Liver (tissue), 5 donors: ENCODE results near the gene NXPE4. TPM values are rescaled to one million over a fixed set of nuclear protein-coding genes. Genes with fewer than 3 reads are reported as not detected.

Source experiments
- polyA plus RNA-seq, 2 donors: library from polyadenylated mRNA; stranded (reverse) in 1 of 2; unstranded in 1 of 2; fragments of 200-250 nt in 1 of 2; fragments of >200 nt in 1 of 2; fragmentation: Nextera tagmentation in 1 of 2; extraction: Ambion mirVana in 1 of 2; gene quantifications; one replicate each; pipeline versions ENCODE4 v1.2.1 to v1.2.3, GENCODE V29; 2013 to 2015
- small RNA-seq: library from RNA; depleted of rRNA; stranded (forward); fragments of <200 nt; gene quantifications from one replicate; pipeline ENCODE3, GENCODE V24; 2014
- total RNA-seq, 2 donors: library from RNA; depleted of rRNA; stranded (reverse); fragments of >200 nt; gene quantifications; one replicate each; pipeline ENCODE4 v1.2.3, GENCODE V29; 2014
- donor health status: healthy.
- donor health status: healthy.
- donor health status: healthy.

Gene NXPE4
- total and polyA plus RNA-seq, 4 donors = not detected

Small RNA genes lying within 50 kb of the gene (small RNA-seq; reads per million reads assigned to genes)
- gene RF01210 = not detected

Other genes with a start within 250 kb of the NXPE4 start
- 1 to 10 TPM; 7.1 to 8.0 TPM for gene C11orf71, start 195.3 kb downstream of the NXPE4 start, total RNA-seq
- gene C11orf71, start 195.3 kb downstream of the NXPE4 start, polyA plus RNA-seq = 10 to 100 TPM in 1 of 2 donors, 1 to 10 TPM in 1; 7.8 to 22.3 TPM
- gene RBM7, start 195.1 kb downstream of the NXPE4 start, total RNA-seq = 10 to 100 TPM; 16.0 to 23.0 TPM
- gene RBM7, start 195.1 kb downstream of the NXPE4 start, polyA plus RNA-seq = 10 to 100 TPM; 11.1 to 11.9 TPM
- gene REXO2, start 156.3 kb downstream of the NXPE4 start, total RNA-seq = 10 to 100 TPM; 25.9 to 51.7 TPM
- 10 to 100 TPM; 36.0 to 42.8 TPM for gene REXO2, start 156.3 kb downstream of the NXPE4 start, polyA plus RNA-seq
- gene NXPE1, start 35.9 kb downstream of the NXPE4 start, total RNA-seq = not detected
- gene NXPE1, start 35.9 kb downstream of the NXPE4 start, polyA plus RNA-seq = not detected
- under 1 TPM in 1 of 2 donors, not detected in 1; 0.05 TPM for gene NXPE2, start 82.7 kb upstream of the NXPE4 start, total RNA-seq
- gene NXPE2, start 82.7 kb upstream of the NXPE4 start, polyA plus RNA-seq = not detected